HG03575 (cell line): Measurements from ENCODE around the gene PIK3R4.

Experiments
- ATAC-seq: cut with Tn5 transposase; IDR thresholded peaks from one replicate; pipeline ENCODE4 v1.9.1; 2021; ENCODE audit not compliant: unreplicated experiment, insufficient number of reproducible peaks, low FRiP score; ENCODE audit errors: extremely low read depth

PIK3R4 gene

GRCh38 chr3:130700541-130700940 is 46.1 kb downstream of the PIK3R4 start:
- no peak for ATAC-seq

- no peak for ATAC-seq
Observed at GRCh38 chr3:130699765-130700164, 46.9 kb downstream of the PIK3R4 start.

GRCh38 chr3:130693314-130693713 is 53.3 kb downstream of the PIK3R4 start:
- no peak for ATAC-seq

GRCh38 chr3:130692455-130692854 is 54.2 kb downstream of the PIK3R4 start:
- no peak for ATAC-seq

GRCh38 chr3:130688697-130689470 is 57.7 kb downstream of the PIK3R4 start:
- ATAC-seq = no peak

GRCh38 chr3:130688015-130688688 is 58.5 kb downstream of the PIK3R4 start:
- no peak for ATAC-seq

GRCh38 chr3:130687327-130687726 is 59.3 kb downstream of the PIK3R4 start:
- no peak for ATAC-seq

- ATAC-seq = no peak
Observed at GRCh38 chr3:130686833-130687232, 59.8 kb downstream of the PIK3R4 start.

GRCh38 chr3:130682131-130682530 is 64.5 kb downstream of the PIK3R4 start:
- no peak for ATAC-seq

GRCh38 chr3:130679218-130679617 is 67.4 kb downstream of the PIK3R4 start:
- ATAC-seq = no peak

GRCh38 chr3:130677343-130677742 is 69.3 kb downstream of the PIK3R4 start:
- ATAC-seq = no peak

- no peak for ATAC-seq
Observed at GRCh38 chr3:130671545-130672312, 74.9 kb downstream of the PIK3R4 start.

- no peak for ATAC-seq
Observed at GRCh38 chr3:130669740-130670139, 76.9 kb downstream of the PIK3R4 start.

- ATAC-seq = no peak
Observed at GRCh38 chr3:130663092-130663491, 83.5 kb downstream of the PIK3R4 start.

- no peak for ATAC-seq
Observed at GRCh38 chr3:130662501-130662996, 84.1 kb downstream of the PIK3R4 start.

GRCh38 chr3:130661140-130661891 is 85.3 kb downstream of the PIK3R4 start:
- no peak for ATAC-seq

- ATAC-seq = no peak
Observed at GRCh38 chr3:130659911-130660310, 86.7 kb downstream of the PIK3R4 start.

- ATAC-seq = no peak
Observed at GRCh38 chr3:130658678-130659077, 88.0 kb downstream of the PIK3R4 start.

GRCh38 chr3:130656627-130657026 is 90.0 kb downstream of the PIK3R4 start:
- no peak for ATAC-seq
